Common myeloid progenitor, CD34-positive (primary cell): ENCODE results near the gene CTRL.

Experiments
- CTCF ChIA-PET: fragments of 350-600 bp; sonication (Branson Sonifier 250); formaldehyde crosslinking; loops from one replicate; lab custom pipeline; 2021; ENCODE audit warnings: antibody characterized with exemption; lab: Charles Lee
- POLR2A ChIA-PET: fragments of 350-600 bp; sonication (Branson Sonifier 250); formaldehyde crosslinking; loops from one replicate; lab custom pipeline; 2021; ENCODE audit warnings: antibody characterized with exemption; lab: Charles Lee
- DNase-seq, 3 donors: peaks; one replicate each; pipeline versions ENCODE4 v3.0.0 to v3.0.0-alpha.2; 2013
- H3K27ac ChIP-seq, 2 experiments: 1 replicate in 1 of 2; 2 replicates in 1 of 2; pipeline ENCODE4 v1.7.0; 2013; ENCODE audit warnings: inconsistent platforms in 2 of 2, low read length in 2 of 2, mild to moderate bottlenecking in 2 of 2, low read depth in 1 of 2, moderate library complexity in 1 of 2; ENCODE audit not compliant: severe bottlenecking in 2 of 2, insufficient read depth in 1 of 2, poor library complexity in 1 of 2
- H3K27me3 ChIP-seq, 5 experiments: replicated peaks in 2 of 5; 1 replicate in 3 of 5; 2 replicates in 2 of 5; pipeline versions ENCODE4 v1.6.1 to v1.7.0; 2013; ENCODE audit warnings: low read length in 4 of 5, mild to moderate bottlenecking in 2 of 5, moderate library complexity in 2 of 5, inconsistent platforms in 1 of 5; ENCODE audit not compliant: insufficient read depth in 5 of 5, control insufficient read depth in 4 of 5
- H3K36me3 ChIP-seq, 4 experiments: 1 replicate in 2 of 4; 2 replicates in 2 of 4; pipeline versions ENCODE4 v1.6.1 to v1.7.0; 2013; ENCODE audit warnings: low read length in 3 of 4, control low read depth in 1 of 4, mild to moderate bottlenecking in 1 of 4; ENCODE audit not compliant: control insufficient read depth in 4 of 4, insufficient read depth in 4 of 4
- H3K4me1 ChIP-seq, 4 experiments: 1 replicate in 3 of 4; 2 replicates in 1 of 4; pipeline versions ENCODE4 v1.6.1 to v1.7.1; 2013; ENCODE audit warnings: low read length in 3 of 4, mild to moderate bottlenecking in 3 of 4, control low read depth in 1 of 4, inconsistent platforms in 1 of 4, moderate library complexity in 1 of 4; ENCODE audit not compliant: control insufficient read depth in 4 of 4, insufficient read depth in 4 of 4; ENCODE audit errors: control extremely low read depth in 1 of 4
- H3K4me3 ChIP-seq, 7 experiments: 1 replicate in 4 of 7; 2 replicates in 3 of 7; pipeline versions ENCODE4 v1.5.1 to v1.7.0; 2013; ENCODE audit warnings: mild to moderate bottlenecking in 7 of 7, low read length in 6 of 7, moderate library complexity in 6 of 7, inconsistent platforms in 2 of 7, low read depth in 2 of 7, control low read depth in 1 of 7; ENCODE audit not compliant: insufficient read depth in 4 of 7, control insufficient read depth in 1 of 7; ENCODE audit errors: extremely low read depth in 1 of 7
- H3K9me3 ChIP-seq, 5 experiments: 1 replicate in 4 of 5; 2 replicates in 1 of 5; pipeline versions ENCODE4 v1.6.1 to v1.7.1; 2013; ENCODE audit warnings: low read length in 4 of 5, mild to moderate bottlenecking in 2 of 5, inconsistent platforms in 1 of 5, low read depth in 1 of 5, moderate library complexity in 1 of 5; ENCODE audit not compliant: control insufficient read depth in 4 of 5, insufficient read depth in 2 of 5; ENCODE audit errors: control extremely low read depth in 1 of 5
- WGBS: methylation state at CpG from one replicate; pipeline ENCODE4 v1.1.5; 2013; ENCODE audit not compliant: insufficient coverage; 5-methylcytosine and 5-hydroxymethylcytosine counted together

The CTRL gene

DNA sequence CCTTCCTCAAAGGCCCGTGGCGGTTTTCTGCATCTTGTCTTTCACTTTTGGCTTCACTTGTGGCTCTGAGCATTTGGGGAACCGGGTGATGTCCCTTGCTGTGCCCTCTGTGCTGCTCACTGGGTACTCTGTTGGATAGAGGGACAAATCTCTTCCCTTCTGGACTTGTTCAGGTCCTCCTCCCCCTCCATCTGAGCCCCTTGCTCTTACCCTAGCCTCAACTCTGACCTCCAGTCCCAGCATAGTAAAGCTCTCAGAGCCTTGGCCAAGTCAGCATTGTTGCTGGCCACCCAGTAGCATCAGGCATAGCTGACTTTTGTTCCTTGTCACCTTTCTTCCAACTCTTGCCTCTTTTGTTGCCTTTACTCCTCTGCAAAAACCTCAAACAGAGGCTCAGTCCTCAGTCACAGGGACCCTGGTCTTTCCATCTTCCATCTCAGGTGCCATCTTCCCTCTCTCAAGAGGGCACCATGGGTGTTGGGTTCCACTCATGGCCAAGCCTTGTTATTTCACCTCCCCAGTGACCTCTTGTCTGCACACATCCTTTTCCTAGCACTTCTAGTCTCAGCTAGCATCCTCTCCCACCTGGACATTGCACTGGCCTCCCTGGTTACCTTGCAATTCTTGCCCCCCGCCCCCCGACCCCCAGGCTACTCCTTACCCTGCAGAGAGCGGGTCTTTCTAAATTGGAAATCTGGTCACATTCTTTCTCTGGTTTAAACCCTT, 5.4 kb upstream of the CTRL start:
- Histone ChIP-seq H3K27ac (peak overlapping the region; percentile 64 to 88), H3K4me1 (peaks cover 4 to 38% (median 29%) of the 10 kb centered on the region in 4 experiments), H3K9me3 (no peaks in the 10 kb centered on the region), H3K36me3 (peaks cover 0 to 32% (median 28%) of the 10 kb centered on the region in 4 experiments), H3K4me3 (peak overlapping the region; percentile 85 to 99 (median 96)), H3K27me3 (no peaks in the 10 kb centered on the region)
- WGBS: 25% methylated on average over 4 of the region's 6 CpGs
- peak; percentile 83 to 95 (median 93) for DNase-seq
- CTCF ChIA-PET: interaction anchor here (1.0 to 21.3 kb wide), 9 partner anchors 22 to 129 kb away, joined by 3 to 359 read pairs (median 4); partner anchors contain the start of genes EDC4 and NRN1L
- POLR2A ChIA-PET: interaction anchor here (0.7 to 2.4 kb wide), 6 partner anchors 10 to 57 kb away, joined by 3 to 16 read pairs (median 4); partner anchors contain the start of gene SLC12A4

DNA sequence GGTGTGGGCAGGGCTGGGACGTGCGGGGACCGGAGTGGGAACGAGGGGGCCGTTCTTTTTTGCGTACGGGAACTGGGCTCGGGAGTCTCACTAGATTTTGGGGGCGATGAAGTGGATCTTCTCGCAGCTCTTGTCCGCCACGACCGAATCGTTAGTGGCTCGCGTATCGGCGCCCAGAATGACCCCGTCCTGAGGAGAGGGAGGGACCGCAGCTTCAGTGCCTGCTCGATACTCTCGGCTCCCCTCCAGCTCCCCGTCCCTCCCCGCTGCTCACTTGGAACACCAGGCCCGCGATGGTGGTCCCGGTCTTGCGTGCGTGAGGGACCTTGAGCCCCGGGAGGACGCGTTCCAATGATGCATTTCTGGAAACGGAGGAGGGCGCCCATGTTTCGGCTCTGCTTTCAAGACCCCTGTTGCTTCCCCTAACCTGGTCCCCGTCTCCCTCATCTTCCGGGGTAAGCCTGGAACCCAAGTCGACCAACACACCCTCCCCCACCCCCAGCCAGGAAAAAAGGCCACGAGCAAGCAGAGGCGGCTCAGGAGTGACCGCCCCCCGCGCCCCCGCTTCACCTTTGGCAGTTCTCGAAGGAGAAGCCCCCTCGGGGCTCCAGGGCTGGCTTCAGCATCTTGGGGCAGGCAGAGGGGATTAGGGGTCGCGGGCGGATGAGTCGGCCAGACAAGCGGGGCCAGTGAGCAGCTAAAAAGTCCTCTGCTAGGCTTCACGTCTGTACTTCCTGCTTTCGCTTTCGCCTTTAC, 4.6 kb upstream of the CTRL start, which contains the start of gene PSMB10:
Gene PSMB10, minus strand, starts transcription at position 727 of the 756 bp plus-strand sequence. Its CDS starts 101 bp downstream, at position 626.
- ChIA-PET POLR2A (interaction anchor here (0.7 to 2.4 kb wide), 8 partner anchors 10 to 58 kb away, joined by 3 to 16 read pairs (median 4); partner anchors contain the start of gene SLC12A4), CTCF (interaction anchor here (0.5 to 21.3 kb wide), 17 partner anchors 11 to 130 kb away, joined by 3 to 359 read pairs (median 4); partner anchors contain the start of genes EDC4 and NRN1L)
- no peaks in the 10 kb centered on the region for H3K9me3 ChIP-seq
- peak within 1 kb of the TSS; percentile 85 to 99 (median 96) for H3K4me3 ChIP-seq
- no peaks in the 10 kb centered on the region for H3K27me3 ChIP-seq
- H3K27ac ChIP-seq: peak within 1 kb of the TSS; percentile 64 to 88
- H3K36me3 ChIP-seq: peaks cover 0 to 36% (median 33%) of the 10 kb centered on the region in 4 experiments
- WGBS: 0% methylated on average over 45 of the region's 54 CpGs
- peaks cover 4 to 31% (median 29%) of the 10 kb centered on the region in 4 experiments for H3K4me1 ChIP-seq
- DNase-seq: peak in 2 of 3 donors; percentile 40 to 48

DNA sequence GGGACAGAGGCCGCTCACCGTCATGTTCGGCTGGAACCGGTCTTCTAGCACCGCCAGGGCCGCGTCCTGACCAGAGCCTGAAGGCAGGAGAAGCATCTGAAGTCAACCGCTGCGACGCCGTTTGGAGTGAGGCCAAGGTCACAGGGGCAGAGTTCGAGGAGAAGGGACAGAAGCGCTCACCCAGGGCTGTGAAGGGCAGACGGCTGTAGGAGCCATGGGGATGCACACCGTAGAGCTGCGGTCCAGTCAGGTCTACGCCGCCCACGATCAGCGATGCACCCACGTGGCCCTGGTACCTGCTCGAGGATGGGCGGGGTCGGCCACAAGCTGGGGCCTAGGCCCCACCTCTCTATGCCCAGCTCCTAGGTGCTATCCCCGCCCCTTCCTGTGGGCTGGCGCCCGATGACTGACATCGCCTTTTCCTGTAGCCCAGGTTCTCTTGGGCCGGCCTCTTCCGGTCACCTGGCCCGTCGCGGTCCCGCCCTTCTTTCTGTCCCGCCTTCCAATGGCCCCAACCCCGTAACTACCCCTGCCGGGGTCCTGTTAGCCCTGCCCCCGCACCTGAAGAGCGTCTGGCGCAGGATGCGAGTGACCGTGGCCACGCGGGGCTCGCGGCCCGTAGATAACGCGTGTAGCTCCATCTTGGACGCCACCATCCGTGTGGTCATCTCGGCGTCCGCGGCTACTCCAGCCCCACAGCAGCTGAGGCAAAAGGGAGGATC, 3.9 kb upstream of the CTRL start:
- no peaks in the 10 kb centered on the region for H3K27me3 ChIP-seq
- H3K9me3 ChIP-seq: no peaks in the 10 kb centered on the region
- ChIA-PET POLR2A (interaction anchor here (0.9 to 2.4 kb wide), 5 partner anchors 28 to 58 kb away, joined by 3 to 16 read pairs (median 4); partner anchors contain the start of gene SLC12A4), CTCF (interaction anchor here (0.9 to 21.3 kb wide), 16 partner anchors 10 to 268 kb away, joined by 3 to 359 read pairs (median 4); partner anchors contain the start of genes EDC4 and NRN1L)
- DNase-seq: peak; percentile 91 to 96 (median 95)
- peak overlapping the region; percentile 64 to 88 for H3K27ac ChIP-seq
- peaks cover 4 to 31% (median 29%) of the 10 kb centered on the region in 4 experiments for H3K4me1 ChIP-seq
- peak overlapping the region; percentile 85 to 99 (median 96) for H3K4me3 ChIP-seq
- H3K36me3 ChIP-seq: peaks cover 0 to 42% (median 36%) of the 10 kb centered on the region in 4 experiments
- 20% methylated on average over 47 of the region's 55 CpGs for WGBS

DNA sequence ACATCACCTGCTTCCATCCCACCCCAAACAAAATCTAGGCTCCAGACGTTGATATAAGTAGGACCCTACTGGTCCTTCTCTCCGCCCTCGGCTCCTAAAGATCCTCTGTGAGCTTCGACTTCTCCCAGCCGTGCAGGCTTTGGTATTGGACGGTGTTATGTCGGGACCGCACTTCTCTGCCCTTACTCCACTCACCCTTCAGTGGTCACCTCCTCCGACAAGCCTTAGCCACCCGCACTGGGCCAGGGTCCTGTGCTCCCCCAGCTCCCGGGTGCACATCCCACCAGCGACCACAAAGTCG, 3.4 kb upstream of the CTRL start:
- no peaks in the 10 kb centered on the region for H3K27me3 ChIP-seq
- POLR2A ChIA-PET: interaction anchor here (0.7 to 2.4 kb wide), 6 partner anchors 16 to 59 kb away, joined by 3 to 16 read pairs (median 4); partner anchors contain the start of gene SLC12A4
- CTCF ChIA-PET: interaction anchor here (0.9 to 21.3 kb wide), 14 partner anchors 10 to 267 kb away, joined by 3 to 359 read pairs (median 4); partner anchors contain the start of genes EDC4 and NRN1L
- H3K9me3 ChIP-seq: no peaks in the 10 kb centered on the region
- WGBS: 92% methylated on average over 11 of the region's 13 CpGs
- DNase-seq: no peak
- H3K4me1 ChIP-seq: peaks cover 4 to 28% (median 24%) of the 10 kb centered on the region in 4 experiments
- peak overlapping the region in 1 of 2 experiments; percentile 36 for H3K27ac ChIP-seq
- peak overlapping the region in 4 of 7 experiments; percentile 96 to 99 (median 98) for H3K4me3 ChIP-seq
- peaks cover 0 to 47% (median 40%) of the 10 kb centered on the region in 4 experiments for H3K36me3 ChIP-seq

DNA sequence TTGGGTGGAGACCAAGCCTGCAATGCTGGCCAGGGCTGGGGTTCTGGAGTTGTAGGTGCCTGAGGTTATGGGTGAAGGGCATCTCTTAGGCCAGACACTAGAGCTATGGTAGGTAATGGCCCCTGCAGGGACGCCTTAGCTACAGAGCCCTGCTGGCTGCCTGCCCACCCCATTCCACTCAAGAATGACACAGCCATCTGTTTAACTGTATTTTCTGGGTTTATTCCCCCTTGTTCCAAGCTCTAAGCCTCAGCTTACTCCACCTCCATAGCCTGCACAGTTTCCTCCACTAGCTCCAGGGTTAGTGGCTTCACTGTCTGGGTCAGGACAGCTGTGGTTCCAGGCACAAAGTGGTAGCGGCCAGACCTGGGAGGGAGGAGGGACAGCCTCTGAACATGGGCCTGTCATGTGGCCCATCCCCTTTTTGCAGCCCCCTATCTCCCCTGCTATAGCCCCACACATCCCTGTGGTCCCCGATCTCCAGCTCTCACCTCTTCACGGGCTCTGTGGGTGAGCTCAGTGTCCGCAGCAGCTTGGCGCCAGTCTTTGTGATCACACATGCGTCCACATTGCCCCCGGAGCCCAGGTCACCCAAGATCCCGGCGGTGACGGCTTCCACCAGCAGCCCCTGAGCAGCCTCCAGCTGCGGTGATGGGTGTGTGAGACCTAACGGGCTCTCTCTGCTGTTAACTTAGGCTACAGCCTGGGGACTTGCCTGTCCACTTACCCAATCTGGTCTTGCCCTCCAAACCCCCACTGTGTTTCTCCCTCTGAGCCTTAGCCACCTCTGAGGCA, 2.8 kb upstream of the CTRL start:
- peaks cover 0 to 52% (median 43%) of the 10 kb centered on the region in 4 experiments for H3K36me3 ChIP-seq
- no peak for DNase-seq
- CTCF ChIA-PET: interaction anchor here (0.9 to 21.3 kb wide), 13 partner anchors 9 to 267 kb away, joined by 3 to 359 read pairs (median 3); partner anchors contain the start of genes DDX28, DUS2, EDC4 and NRN1L
- no peaks in the 10 kb centered on the region for H3K27me3 ChIP-seq
- peaks cover 4 to 23% (median 19%) of the 10 kb centered on the region in 4 experiments for H3K4me1 ChIP-seq
- WGBS: 98% methylated on average over 12 of the region's 13 CpGs
- POLR2A ChIA-PET: interaction anchor here (0.6 to 0.7 kb wide), 3 partner anchors 16 to 514 kb away, joined by 3 to 5 read pairs (median 3); no protein-coding TSS in a partner anchor
- peak overlapping the region in 1 of 2 experiments; percentile 36 for H3K27ac ChIP-seq
- H3K9me3 ChIP-seq: no peaks in the 10 kb centered on the region
- H3K4me3 ChIP-seq: peak overlapping the region in 1 of 7 experiments; percentile 99
